HCT116 (cell line): Measurements from ENCODE around the gene RASSF5. TPM values are rescaled to one million over a fixed set of nuclear protein-coding genes. Genes with fewer than 3 reads are reported as not detected.

ENCODE experiments used
- ATAC-seq: fragments of 200-7000 bp; cut with Tn5 transposase; 2 replicates; pipeline ENCODE4 v1.9.1; 2020; ENCODE audit warnings: mild to moderate bottlenecking, moderate library complexity
- BruUV-seq: library from RNA; stranded (reverse); fragments of 400-500 nt; replicated peaks from 2 replicates; lab custom pipeline; 2021; lab: Mats Ljungman, UMichigan
- CTCF ChIA-PET: fragments of 300-600 bp; sonication (Branson Sonifier 250); formaldehyde crosslinking; loops from one replicate; lab custom pipeline; 2021; ENCODE audit warnings: antibody characterized with exemption; lab: Charles Lee
- POLR2A ChIA-PET: fragments of 300-600, 350-600 bp; sonication (Branson Sonifier 250); formaldehyde crosslinking; loops from one replicate; lab custom pipeline; 2021; ENCODE audit warnings: antibody characterized with exemption; lab: Charles Lee
- RAD21 ChIA-PET, 2 experiments: fragments of 300-600 bp; sonication (Branson Sonifier 250); formaldehyde crosslinking; loops; one replicate each; lab custom pipeline; 2023; ENCODE audit warnings: low total read pairs in 2 of 2; ENCODE audit not compliant: uncharacterized antibody in 2 of 2, unreplicated experiment in 2 of 2, low non-redundant PET in 1 of 2; lab: Charles Lee
- DNase-seq: peaks from one replicate; pipeline ENCODE4 v3.0.0-alpha.2; 2010; ENCODE audit warnings: low read depth, low spot score
- H2AFZ ChIP-seq: fragments of 200-600 bp; shearing (Covaris generic), sonication (generic); 2 replicates; pipeline ENCODE4 v1.6.1; 2017; ENCODE audit warnings: low read depth, mixed run types, mixed read lengths, antibody characterized with exemption, low read length; ENCODE audit not compliant: poor library complexity, severe bottlenecking
- H3K27ac ChIP-seq: 2 replicates; pipeline ENCODE4 v1.5.1; 2012; ENCODE audit warnings: low read depth, low read length
- H3K27me3 ChIP-seq: fragments of 200-600 bp; sonication (generic); 2 replicates; pipeline ENCODE4 v1.6.1; 2016; ENCODE audit warnings: mixed run types, low read length, mixed read lengths; ENCODE audit not compliant: insufficient read depth
- H3K36me3 ChIP-seq, 2 experiments: fragments of 200-500 bp in 1 of 2; fragments of 200-600 bp in 1 of 2; sonication (Bioruptor generic) in 1 of 2; sonication (generic) in 1 of 2; 2 replicates each; pipeline versions ENCODE4 v1.5.1 to v1.6.1; 2014 to 2016; ENCODE audit warnings: low read length in 2 of 2, inconsistent platforms in 1 of 2, mixed read lengths in 1 of 2, mixed run types in 1 of 2; ENCODE audit not compliant: insufficient read depth in 2 of 2, control insufficient read depth in 1 of 2
- H3K4me1 ChIP-seq, 2 experiments: fragments of 200-600 bp in 1 of 2; sonication (generic) in 1 of 2; 2 replicates each; pipeline versions ENCODE4 v1.5.1 to v1.6.1; 2012 to 2017; ENCODE audit warnings: low read length in 2 of 2, inconsistent platforms in 1 of 2, mild to moderate bottlenecking in 1 of 2, mixed read lengths in 1 of 2, mixed run types in 1 of 2, moderate library complexity in 1 of 2; ENCODE audit not compliant: insufficient read depth in 2 of 2, control insufficient read depth in 1 of 2
- H3K4me2 ChIP-seq: fragments of 200-600 bp; sonication (generic); 2 replicates; pipeline ENCODE4 v1.6.1; 2017; ENCODE audit warnings: mixed run types, low read length, mixed read lengths
- H3K4me3 ChIP-seq, 2 experiments: fragments of 200-600 bp in 1 of 2; sonication (generic) in 1 of 2; replicated peaks in 1 of 2; 2 replicates each; pipeline ENCODE4 v1.5.1; 2011 to 2016; ENCODE audit warnings: low read length in 2 of 2, control low read depth in 1 of 2, low read depth in 1 of 2, mild to moderate bottlenecking in 1 of 2, mixed read lengths in 1 of 2, mixed run types in 1 of 2
- H3K79me2 ChIP-seq: fragments of 200-600 bp; sonication (generic); 2 replicates; pipeline ENCODE4 v1.6.1; 2017; ENCODE audit warnings: mild to moderate bottlenecking, mixed run types, low read length, moderate library complexity, mixed read lengths; ENCODE audit not compliant: insufficient read depth
- H3K9ac ChIP-seq: fragments of 200-600 bp; sonication (generic); 2 replicates; pipeline ENCODE4 v1.6.1; 2016; ENCODE audit warnings: low read length, mixed read lengths
- H3K9me2 ChIP-seq: fragments of 200-600 bp; sonication (generic), shearing (Covaris generic); 2 replicates; pipeline ENCODE4 v1.6.1; 2017; ENCODE audit warnings: mixed run types, mild to moderate bottlenecking, moderate library complexity; ENCODE audit not compliant: insufficient read depth
- H3K9me3 ChIP-seq, 2 experiments: fragments of 200-500 bp in 1 of 2; fragments of 200-600 bp in 1 of 2; sonication (Bioruptor generic) in 1 of 2; sonication (generic) in 1 of 2; 2 replicates each; pipeline ENCODE4 v1.6.1; 2014 to 2017; ENCODE audit warnings: low read length in 2 of 2, mixed read lengths in 2 of 2, inconsistent platforms in 1 of 2, low read depth in 1 of 2, mild to moderate bottlenecking in 1 of 2, mixed run types in 1 of 2, moderate library complexity in 1 of 2; ENCODE audit not compliant: control insufficient read depth in 1 of 2, insufficient read depth in 1 of 2
- H4K20me1 ChIP-seq: fragments of 200-600 bp; sonication (generic), shearing (Covaris generic); 2 replicates; pipeline ENCODE4 v1.6.1; 2017; ENCODE audit warnings: mixed run types, mild to moderate bottlenecking, moderate library complexity; ENCODE audit not compliant: insufficient read depth
- TCF7L2 ChIP-seq: IDR thresholded peaks from 2 replicates; pipeline ENCODE4 v1.7.0; 2011; ENCODE audit warnings: borderline replicate concordance, inconsistent platforms; ENCODE audit not compliant: insufficient read depth, insufficient read length; ENCODE audit errors: extremely low read depth
- intact Hi-C: fragments of 100-400 bp; cut with micrococcal nuclease; formaldehyde crosslinking; loops from 2 replicates; pipeline ENCODE4 v1.10.0; 2022
- total RNA-seq: library from RNA; stranded (reverse); gene quantifications from one replicate; pipeline ENCODE4 v1.2.1, GENCODE V29; 2021; ENCODE audit not compliant: unreplicated experiment
- TF ChIP-seq, protein P1 (sequence below), 3 experiments: fragments of 200-600 bp in 1 of 3; sonication (generic) in 1 of 3; IDR thresholded peaks in 2 of 3; conservative IDR thresholded peaks in 1 of 3; 2 replicates each; pipeline ENCODE4 v1.5.1; 2012 to 2017; ENCODE audit warnings: low read depth in 2 of 3, low read length in 2 of 3, antibody characterized with exemption in 1 of 3, borderline replicate concordance in 1 of 3, control low read depth in 1 of 3, mild to moderate bottlenecking in 1 of 3, mixed read lengths in 1 of 3, mixed run types in 1 of 3, moderate library complexity in 1 of 3; ENCODE audit not compliant: insufficient read depth in 1 of 3
- TF ChIP-seq, protein P2 (sequence below): IDR thresholded peaks from 2 replicates; pipeline ENCODE4 v1.6.1; 2011; ENCODE audit warnings: mild to moderate bottlenecking, low read length, moderate library complexity; ENCODE audit not compliant: insufficient replicate concordance; ENCODE audit errors: extremely low read depth

Gene RASSF5
- total RNA-seq, 1 experiment from 2014 or later, result 5.4 TPM

DNA sequence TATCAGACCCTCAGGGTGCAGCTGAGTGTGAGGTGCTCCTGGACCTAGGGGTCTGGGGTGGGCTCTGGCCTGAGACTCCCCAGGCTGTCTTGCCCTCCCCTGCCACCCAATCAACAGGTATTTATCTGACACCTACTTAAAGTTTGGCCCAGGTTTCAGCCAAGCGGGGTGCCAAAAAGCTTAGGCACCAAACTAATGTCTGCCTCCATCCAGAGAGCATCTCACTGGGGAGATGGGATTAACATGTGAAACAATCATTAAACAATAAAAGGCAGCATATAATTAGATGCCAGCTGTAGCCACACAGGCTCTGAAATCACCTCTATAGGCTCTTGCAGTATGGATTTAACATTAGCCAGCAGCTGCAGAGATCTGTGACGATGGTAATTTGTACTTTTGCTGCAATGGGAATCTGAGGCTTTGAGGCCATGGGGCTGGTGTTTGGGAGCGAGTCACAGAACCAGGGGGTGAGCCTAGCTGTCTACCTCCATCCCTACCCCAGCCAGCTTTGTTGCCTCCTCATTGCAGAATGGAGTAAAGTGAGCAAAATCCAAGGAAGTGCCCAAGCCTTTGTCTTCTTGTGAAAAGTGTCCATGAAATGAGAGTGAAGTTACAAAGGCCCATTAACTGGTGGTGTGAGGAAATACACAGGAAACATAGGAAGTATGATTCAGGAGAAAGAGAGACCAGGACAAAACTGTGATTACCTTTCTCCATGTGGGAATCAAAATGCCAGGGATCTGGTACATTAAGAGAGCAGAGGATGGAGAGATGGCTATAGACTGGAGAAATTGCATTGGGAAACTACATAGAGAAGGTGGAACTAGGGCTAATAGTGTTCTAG is 68.8 kb downstream of the RASSF5 start:
- no peaks in the 10 kb centered on the region for H3K79me2 ChIP-seq
- no peak overlapping the region for H3K4me3 ChIP-seq
- intact Hi-C loops, result no loop called here
- no peaks in the 10 kb centered on the region for H3K9me3 ChIP-seq
- RAD21 ChIA-PET, result no interaction called here
- H3K9ac ChIP-seq, result no peak overlapping the region
- DNase-seq, result no peak
- POLR2A ChIA-PET, result interaction anchor here (0.5 kb wide), 1 partner anchor 31 kb away, joined by 4 read pairs; no protein-coding TSS in a partner anchor
- no peaks in the 10 kb centered on the region for H4K20me1 ChIP-seq
- H2AFZ ChIP-seq, result no peak overlapping the region
- no peak for ATAC-seq
- no peaks in the 10 kb centered on the region for H3K9me2 ChIP-seq
- TF ChIP-seq TCF7L2, result no peak
- TF ChIP-seq, protein P1, sequence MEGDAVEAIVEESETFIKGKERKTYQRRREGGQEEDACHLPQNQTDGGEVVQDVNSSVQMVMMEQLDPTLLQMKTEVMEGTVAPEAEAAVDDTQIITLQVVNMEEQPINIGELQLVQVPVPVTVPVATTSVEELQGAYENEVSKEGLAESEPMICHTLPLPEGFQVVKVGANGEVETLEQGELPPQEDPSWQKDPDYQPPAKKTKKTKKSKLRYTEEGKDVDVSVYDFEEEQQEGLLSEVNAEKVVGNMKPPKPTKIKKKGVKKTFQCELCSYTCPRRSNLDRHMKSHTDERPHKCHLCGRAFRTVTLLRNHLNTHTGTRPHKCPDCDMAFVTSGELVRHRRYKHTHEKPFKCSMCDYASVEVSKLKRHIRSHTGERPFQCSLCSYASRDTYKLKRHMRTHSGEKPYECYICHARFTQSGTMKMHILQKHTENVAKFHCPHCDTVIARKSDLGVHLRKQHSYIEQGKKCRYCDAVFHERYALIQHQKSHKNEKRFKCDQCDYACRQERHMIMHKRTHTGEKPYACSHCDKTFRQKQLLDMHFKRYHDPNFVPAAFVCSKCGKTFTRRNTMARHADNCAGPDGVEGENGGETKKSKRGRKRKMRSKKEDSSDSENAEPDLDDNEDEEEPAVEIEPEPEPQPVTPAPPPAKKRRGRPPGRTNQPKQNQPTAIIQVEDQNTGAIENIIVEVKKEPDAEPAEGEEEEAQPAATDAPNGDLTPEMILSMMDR (IDR thresholded peaks at IDR 0.05 in 2 of 3, conservative IDR thresholded peaks at IDR 0.05 in 1 of 3; ENCODE audit: borderline replicate concordance in 1 of 3, insufficient read depth in 1 of 3, low read depth in 2 of 3, low read length in 2 of 3), result no peak
- TF ChIP-seq, protein P2, sequence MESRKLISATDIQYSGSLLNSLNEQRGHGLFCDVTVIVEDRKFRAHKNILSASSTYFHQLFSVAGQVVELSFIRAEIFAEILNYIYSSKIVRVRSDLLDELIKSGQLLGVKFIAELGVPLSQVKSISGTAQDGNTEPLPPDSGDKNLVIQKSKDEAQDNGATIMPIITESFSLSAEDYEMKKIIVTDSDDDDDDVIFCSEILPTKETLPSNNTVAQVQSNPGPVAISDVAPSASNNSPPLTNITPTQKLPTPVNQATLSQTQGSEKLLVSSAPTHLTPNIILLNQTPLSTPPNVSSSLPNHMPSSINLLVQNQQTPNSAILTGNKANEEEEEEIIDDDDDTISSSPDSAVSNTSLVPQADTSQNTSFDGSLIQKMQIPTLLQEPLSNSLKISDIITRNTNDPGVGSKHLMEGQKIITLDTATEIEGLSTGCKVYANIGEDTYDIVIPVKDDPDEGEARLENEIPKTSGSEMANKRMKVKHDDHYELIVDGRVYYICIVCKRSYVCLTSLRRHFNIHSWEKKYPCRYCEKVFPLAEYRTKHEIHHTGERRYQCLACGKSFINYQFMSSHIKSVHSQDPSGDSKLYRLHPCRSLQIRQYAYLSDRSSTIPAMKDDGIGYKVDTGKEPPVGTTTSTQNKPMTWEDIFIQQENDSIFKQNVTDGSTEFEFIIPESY, result no peak
- CTCF ChIA-PET, result interaction anchor here (1.6 kb wide), 1 partner anchor 96 kb away, joined by 4 read pairs; no protein-coding TSS in a partner anchor
- no peaks in the 10 kb centered on the region for H3K27me3 ChIP-seq
- no peak overlapping the region for H3K4me2 ChIP-seq
- no peaks in the 10 kb centered on the region for H3K4me1 ChIP-seq
- H3K36me3 ChIP-seq, result no peaks in the 10 kb centered on the region
- BruUV-seq, result no TSS peak
- H3K27ac ChIP-seq, result no peak overlapping the region
